Measurements from ENCODE around the gene UNC13B. TPM values are rescaled to one million over a fixed set of nuclear protein-coding genes. Genes with fewer than 3 reads are reported as not detected.

The UNC13B gene
- total RNA-seq: 14.9 and 17.6 TPM in 2 replicates

DNA sequence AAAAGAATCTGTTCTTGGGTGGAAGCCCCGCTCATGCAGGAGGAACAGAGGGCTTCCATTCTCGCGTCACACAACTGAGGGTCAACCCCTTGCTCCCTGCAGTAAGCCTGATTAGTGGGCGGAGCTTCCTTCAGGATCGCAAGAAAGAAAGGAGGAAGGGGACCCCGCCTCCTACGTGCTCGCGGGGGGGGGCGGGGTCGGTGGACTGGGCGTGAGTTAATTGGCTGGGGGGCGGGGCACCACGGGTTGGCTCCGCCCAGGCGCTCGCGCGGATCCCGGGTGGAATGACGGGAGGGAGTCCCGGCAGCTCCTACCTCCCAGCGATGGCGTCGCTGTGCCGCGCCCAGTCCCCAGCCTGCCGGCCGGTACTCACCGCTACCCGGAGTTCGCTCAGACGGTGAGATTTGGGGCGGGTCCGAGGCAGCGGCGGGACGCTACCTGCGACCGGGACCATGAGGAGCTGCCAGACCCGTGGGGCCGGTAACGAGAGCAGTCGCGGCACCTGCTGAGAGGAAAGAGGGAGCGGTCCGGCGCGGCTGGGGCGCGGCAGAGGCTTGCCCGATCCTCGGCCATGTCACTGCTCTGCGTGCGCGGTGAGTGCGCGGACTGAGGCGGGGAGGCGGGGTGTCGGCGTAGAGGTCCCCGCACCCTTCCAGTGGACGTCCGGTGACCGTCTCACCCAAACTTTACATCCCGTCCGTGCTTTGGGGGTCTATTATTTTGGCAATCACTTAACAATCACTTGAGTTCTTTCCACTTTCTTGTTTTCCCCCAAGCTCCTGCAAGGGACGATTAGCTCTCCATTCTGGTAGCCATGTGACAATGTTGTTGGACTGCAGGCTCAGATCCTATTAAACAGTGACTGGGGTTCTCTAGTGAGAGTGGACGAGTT is at the start of gene UNC13B:
Gene UNC13B, plus strand, starts transcription at position 297 of the 892 bp plus-strand sequence. Its CDS starts 275 bp downstream, at position 572.

DNA sequence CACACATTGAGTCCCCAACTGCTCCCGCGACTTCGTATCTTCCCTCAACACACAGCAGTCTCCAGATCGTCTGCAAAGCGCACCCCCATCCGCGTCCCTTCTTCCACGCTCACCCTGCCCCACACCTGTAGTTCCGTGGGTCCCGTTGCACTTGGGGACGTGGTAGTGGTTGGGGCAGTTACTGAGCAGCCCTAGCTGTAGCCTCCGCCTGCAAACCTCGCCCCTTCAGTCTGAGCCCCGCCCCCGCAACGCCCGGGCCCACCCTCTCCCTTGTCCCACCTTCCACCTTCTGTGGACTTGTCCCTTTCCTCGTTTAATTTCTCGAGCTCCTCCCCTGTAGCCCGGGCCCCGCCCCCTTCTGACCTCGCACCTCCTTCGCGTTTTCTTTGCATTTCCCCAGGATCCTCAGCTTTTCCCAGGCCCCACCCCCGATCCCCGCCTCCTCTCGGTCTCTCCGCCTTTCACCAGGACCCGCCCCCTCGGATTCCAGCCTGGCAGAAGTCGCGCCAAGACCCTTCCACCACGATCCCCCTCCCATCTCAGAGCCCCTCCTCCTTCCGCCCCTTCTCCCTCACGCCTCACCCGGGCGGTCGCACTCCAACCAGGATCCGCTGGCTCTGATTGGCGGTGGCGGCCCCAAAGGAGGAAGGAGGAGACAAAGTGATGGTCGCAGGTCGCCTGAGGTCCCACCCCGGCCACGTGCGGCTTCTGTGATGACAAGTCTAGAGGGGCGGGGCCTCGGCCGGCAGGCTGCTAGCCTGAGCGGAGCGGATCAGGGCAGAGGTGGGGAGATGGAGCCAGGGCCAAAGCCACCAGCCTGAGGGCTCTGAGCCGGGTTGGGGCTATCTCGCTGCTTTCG is 45.9 kb upstream of the UNC13B start, which contains the start of gene ATOSB:
Gene ATOSB, minus strand, starts transcription at position 183 of the 859 bp plus-strand sequence. CDS start 7,588 bp downstream, outside the sequence.

Other genes starting within 250 kb of the UNC13B start
- gene PHF24, start 203.7 kb upstream of the UNC13B start, total RNA-seq: under 0.01 TPM in 1 of 2 replicates, not detected in the other
- gene DNAJB5, start 172.3 kb upstream of the UNC13B start, total RNA-seq: 9.8 and 13.3 TPM in 2 replicates
- 360 and 426 TPM in 2 replicates for gene VCP, start 89.4 kb upstream of the UNC13B start, total RNA-seq
- 6.5 and 7.5 TPM in 2 replicates for gene FANCG, start 82.1 kb upstream of the UNC13B start, total RNA-seq
- 10.5 and 11.4 TPM in 2 replicates for gene PIGO, start 65.4 kb upstream of the UNC13B start, total RNA-seq
- 175 and 201 TPM in 2 replicates for gene STOML2, start 58.9 kb upstream of the UNC13B start, total RNA-seq
- gene ATOSB, start 46.1 kb upstream of the UNC13B start, total RNA-seq: 11.4 and 13.2 TPM in 2 replicates

Measured in smooth muscle cell of bladder (primary cell).